ENCODE results near the gene PTPRN2. TPM values are rescaled to one million over a fixed set of nuclear protein-coding genes. Genes with fewer than 3 reads are reported as not detected.

PTPRN2 gene
- total and polyA plus RNA-seq, 2 of the 8 experiments (the other 6 are each of a cell fraction or from before 2014, with no cell fraction given): 2.6 to 4.5 TPM

- no peak overlapping the region for H2BK20ac ChIP-seq (ENCODE audit: low read length)
- ChIA-PET POLR2A (ENCODE audit: partially characterized antibody) (no interaction called here), CTCF (ENCODE audit: partially characterized antibody) (interaction anchor here (1.0 kb wide), 1 partner anchor 49 kb away, joined by 3 read pairs; no protein-coding TSS in a partner anchor)
- no peak overlapping the region for H2AFZ ChIP-seq (ENCODE audit: low read length)
- FAIRE-seq: no peak
- no peaks in the 10 kb centered on the region for H3K36me3 ChIP-seq (ENCODE audit: control insufficient read depth in 2 of 4, insufficient read depth in 4 of 4, low read length in 3 of 4)
- peaks cover 0 to 8% of the 10 kb centered on the region in 2 experiments for H4K20me1 ChIP-seq (replicated peaks in 1 of 2; ENCODE audit: control insufficient read depth in 1 of 2, insufficient read depth in 2 of 2, low read length in 2 of 2)
- no peak overlapping the region for H3K4ac ChIP-seq (replicated peaks; ENCODE audit: insufficient read length, low read depth, low read length)
- no peak overlapping the region for H2BK15ac ChIP-seq (ENCODE audit: low read length)
- no peak overlapping the region for H3K18ac ChIP-seq (ENCODE audit: extremely low read depth, low read length)
- H3K79me2 ChIP-seq (ENCODE audit: control insufficient read depth in 1 of 2, insufficient read depth in 2 of 2, low read length in 2 of 2): no peaks in the 10 kb centered on the region
- H3K56ac ChIP-seq (replicated peaks; ENCODE audit: insufficient read length, low read depth, low read length): no peak overlapping the region
- no peaks in the 10 kb centered on the region for H3K79me1 ChIP-seq (ENCODE audit: low read depth, low read length)
- no peak overlapping the region for H3K4me3 ChIP-seq (ENCODE audit: extremely low read depth in 1 of 4, insufficient read depth in 2 of 4, low read depth in 3 of 4, low read length in 4 of 4)
- no peak overlapping the region for H4K8ac ChIP-seq (ENCODE audit: extremely low read depth, insufficient read depth, low read length)
- no peak overlapping the region for H2BK120ac ChIP-seq (replicated peaks; ENCODE audit: low read depth, low read length)
- H3K27ac ChIP-seq (ENCODE audit: low read depth, low read length): no peak overlapping the region
- H3K23ac ChIP-seq (ENCODE audit: insufficient read length): no peak overlapping the region
- H3K4me1 ChIP-seq (replicated peaks in 1 of 4; ENCODE audit: control insufficient read depth in 3 of 4, insufficient read depth in 4 of 4, low read length in 3 of 4): no peaks in the 10 kb centered on the region
- peaks cover 12% of the 10 kb centered on the region; the same call in 1 of the 2 replicates for H3K23me2 ChIP-seq (ENCODE audit: low read depth, low read length)
- H3K4me2 ChIP-seq (ENCODE audit: insufficient read depth in 1 of 2, low read depth in 2 of 2, low read length in 2 of 2): no peak overlapping the region
- no peaks in the 10 kb centered on the region for H3K9me3 ChIP-seq (ENCODE audit: insufficient read depth in 2 of 2, low read depth in 1 of 2, low read length in 1 of 2)
- no peak overlapping the region for H3K14ac ChIP-seq (ENCODE audit: insufficient read length)
- no peak overlapping the region for H2AK5ac ChIP-seq (ENCODE audit: low read depth, low read length)
- H3K27me3 ChIP-seq (replicated peaks in 1 of 4; ENCODE audit: control insufficient read depth in 3 of 4, extremely low read depth in 1 of 4, insufficient read depth in 3 of 4, low read length in 3 of 4): no peaks in the 10 kb centered on the region
- H4K91ac ChIP-seq (replicated peaks; ENCODE audit: insufficient read length, low read length): no peak overlapping the region
- DNase-seq (ENCODE audit: low read depth in 1 of 2, low spot score in 2 of 2): no peak
- H3K9ac ChIP-seq (replicated peaks in 1 of 4; ENCODE audit: extremely low read depth in 1 of 4, low read depth in 3 of 4, low read length in 3 of 4): no peak overlapping the region
- no peak overlapping the region for H2BK12ac ChIP-seq (ENCODE audit: low read depth, low read length)
- H4K5ac ChIP-seq (ENCODE audit: insufficient read length, low read depth, low read length): no peak overlapping the region
- no peak overlapping the region for H2BK5ac ChIP-seq (ENCODE audit: low read depth, low read length)
- WGBS, 2 experiments (ENCODE audit: extremely low coverage in 1 of 2, insufficient coverage in 1 of 2, insufficient read length in 1 of 2, insufficient replicate concordance in 2 of 2, low coverage in 1 of 2, low lambda C conversion rate in 2 of 2, missing lambda C conversion rate in 1 of 2): 100% methylated on average over 1 of the region's 28 CpGs; no CpG with 5 or more reads in 1 of the 2 experiments
- no peak for TF ChIP-seq POU5F1 (IDR thresholded peaks at IDR 0.05; ENCODE audit: low read depth, low read length)
- TF ChIP-seq SIN3A (conservative IDR thresholded peaks at IDR 0.05 in 1 of 2, IDR thresholded peaks at IDR 0.05 in 1 of 2; ENCODE audit: low read depth in 1 of 2, low read length in 2 of 2): no peak
- TF ChIP-seq HDAC6 (IDR thresholded peaks at IDR 0.05; ENCODE audit: low read depth, low read length): no peak
- no peak for TF ChIP-seq CREB1 (IDR thresholded peaks at IDR 0.05)
- TF ChIP-seq EGR1 (IDR thresholded peaks at IDR 0.05; ENCODE audit: borderline replicate concordance, low read depth, low read length): no peak
- TF ChIP-seq ASH2L (IDR thresholded peaks at IDR 0.05; ENCODE audit: low read length): no peak
- no peak for TF ChIP-seq YY1 (IDR thresholded peaks at IDR 0.05; ENCODE audit: low read depth, low read length)
- no peak for TF ChIP-seq JUN (IDR thresholded peaks at IDR 0.05; ENCODE audit: low read depth, low read length)
- no peak for TF ChIP-seq SP2 (IDR thresholded peaks at IDR 0.05; ENCODE audit: low read length)
- no peak for TF ChIP-seq POLR2AphosphoS5 (IDR thresholded peaks at IDR 0.05; ENCODE audit: low read depth, low read length)
- no peak for TF ChIP-seq KDM4A (IDR thresholded peaks at IDR 0.05; ENCODE audit: low read depth, low read length, severe bottlenecking)
- no peak for TF ChIP-seq TEAD4 (IDR thresholded peaks at IDR 0.05; ENCODE audit: low read depth, low read length)
- TF ChIP-seq TBP (IDR thresholded peaks at IDR 0.05; ENCODE audit: low read depth, low read length): no peak
- TF ChIP-seq BACH1 (IDR thresholded peaks at IDR 0.05; ENCODE audit: low read length): no peak
- TF ChIP-seq TAF7 (optimal IDR thresholded peaks at IDR 0.05; ENCODE audit: borderline replicate concordance, low read depth, low read length): no peak
- TF ChIP-seq GTF2F1 (IDR thresholded peaks at IDR 0.05; ENCODE audit: borderline replicate concordance, low read depth, low read length): no peak
- TF ChIP-seq TAF1 (IDR thresholded peaks at IDR 0.05; ENCODE audit: low read depth, low read length): no peak
Observed at GRCh38 chr7:157653827-157654207, 933.8 kb downstream of the PTPRN2 start.

Measured in H1 (cell line).